Epidermal melanocyte (primary cell): ENCODE data around the gene CCDC50.

ENCODE experiments used
- DNase-seq: peaks from one replicate; pipeline ENCODE4 v3.0.0; 2011; ENCODE audit warnings: low spot score; ENCODE audit not compliant: insufficient read length

Gene CCDC50

GRCh38 chr3:191378142-191378812, 49.1 kb downstream of the CCDC50 start:
- no peak for DNase-seq

GRCh38 chr3:191379446-191379845, 50.3 kb downstream of the CCDC50 start:
- DNase-seq, result no peak

GRCh38 chr3:191380001-191380400, 50.8 kb downstream of the CCDC50 start:
- no peak for DNase-seq

GRCh38 chr3:191381303-191381702, 52.1 kb downstream of the CCDC50 start:
- DNase-seq, result no peak

- DNase-seq, result no peak
Observed at GRCh38 chr3:191382661-191383060, 53.5 kb downstream of the CCDC50 start.

GRCh38 chr3:191383124-191383523, 53.9 kb downstream of the CCDC50 start:
- DNase-seq, result no peak

- DNase-seq, result no peak
Observed at GRCh38 chr3:191385101-191385500, 55.9 kb downstream of the CCDC50 start.

- DNase-seq, result no peak
Observed at GRCh38 chr3:191387441-191388077, 58.4 kb downstream of the CCDC50 start.

GRCh38 chr3:191388823-191389222, 59.6 kb downstream of the CCDC50 start:
- DNase-seq, result no peak

- DNase-seq, result no peak
Observed at GRCh38 chr3:191390580-191390979, 61.4 kb downstream of the CCDC50 start.

- DNase-seq, result no peak
Observed at GRCh38 chr3:191391861-191392808, 62.9 kb downstream of the CCDC50 start.

GRCh38 chr3:191393146-191393545, 64.0 kb downstream of the CCDC50 start:
- no peak for DNase-seq

- DNase-seq, result no peak
Observed at GRCh38 chr3:191397771-191398170, 68.6 kb downstream of the CCDC50 start.

GRCh38 chr3:191398607-191399006, 69.4 kb downstream of the CCDC50 start:
- DNase-seq, result no peak

GRCh38 chr3:191399918-191400317, 70.7 kb downstream of the CCDC50 start:
- no peak for DNase-seq

GRCh38 chr3:191401775-191402357, 72.7 kb downstream of the CCDC50 start:
- no peak for DNase-seq

GRCh38 chr3:191409791-191410359, 80.7 kb downstream of the CCDC50 start:
- no peak for DNase-seq

- DNase-seq, result peak; percentile 21
Observed at GRCh38 chr3:191412759-191413158, 83.6 kb downstream of the CCDC50 start.

GRCh38 chr3:191414286-191414685, 85.1 kb downstream of the CCDC50 start:
- DNase-seq, result no peak

GRCh38 chr3:191414732-191415131, 85.5 kb downstream of the CCDC50 start:
- no peak for DNase-seq

- no peak for DNase-seq
Observed at GRCh38 chr3:191415566-191415965, 86.4 kb downstream of the CCDC50 start.

- no peak for DNase-seq
Observed at GRCh38 chr3:191417457-191417729, 88.2 kb downstream of the CCDC50 start.
